ENCODE measurements around the gene IMPA2. TPM values are rescaled to one million over a fixed set of nuclear protein-coding genes. Genes with fewer than 3 reads are reported as not detected.

Gene IMPA2
- 24.1 TPM for total RNA-seq (ENCODE audit: unreplicated experiment)
- long read RNA-seq, partial matches to known transcripts, result 1 of 2 reads
- long read RNA-seq, other reads (novel, unspliced or antisense), result 0 of 2 reads

- H3K27me3 Mint-ChIP-seq (ENCODE audit: unreplicated experiment), result peaks cover 5% of the 10 kb centered on the region
- peak within 1 kb of the TSS; percentile 91 for H3K4me3 Mint-ChIP-seq (ENCODE audit: unreplicated experiment)
- DNase-seq (ENCODE audit: low spot score), result no peak
- H3K27ac Mint-ChIP-seq (ENCODE audit: unreplicated experiment), result peak within 1 kb of the TSS; percentile 74
- H3K9me3 Mint-ChIP-seq (ENCODE audit: unreplicated experiment), result no peaks in the 10 kb centered on the region
- peaks cover 29% of the 10 kb centered on the region for H3K4me1 Mint-ChIP-seq (ENCODE audit: unreplicated experiment)
- no peak for TF ChIP-seq CTCF (IDR thresholded peaks at IDR 0.05; ENCODE audit: unreplicated experiment)
- H3K36me3 Mint-ChIP-seq (ENCODE audit: low read depth, unreplicated experiment), result no peaks in the 10 kb centered on the region
These were observed at the start of gene IMPA2 for GRCh38 chr18:11981192-11981542. Gene IMPA2, plus strand, starts transcription at chr18:11981507. Its CDS starts 163 bp downstream, at chr18:11981670.

GRCh38 chr18:11932393-11932792, 48.9 kb upstream of the IMPA2 start:
- DNase-seq (ENCODE audit: low spot score), result no peak
- Mint-ChIP-seq H3K27ac (ENCODE audit: unreplicated experiment) (no peak overlapping the region), H3K4me3 (ENCODE audit: unreplicated experiment) (no peak overlapping the region), H3K9me3 (ENCODE audit: unreplicated experiment) (no peaks in the 10 kb centered on the region), H3K4me1 (ENCODE audit: unreplicated experiment) (no peaks in the 10 kb centered on the region), H3K36me3 (ENCODE audit: low read depth, unreplicated experiment) (no peaks in the 10 kb centered on the region), H3K27me3 (ENCODE audit: unreplicated experiment) (peaks cover 2% of the 10 kb centered on the region)
- no peak for TF ChIP-seq CTCF (IDR thresholded peaks at IDR 0.05; ENCODE audit: unreplicated experiment)

GRCh38 chr18:11937874-11938478, 43.3 kb upstream of the IMPA2 start:
- Mint-ChIP-seq H3K27ac (ENCODE audit: unreplicated experiment) (no peak overlapping the region), H3K4me3 (ENCODE audit: unreplicated experiment) (no peak overlapping the region), H3K27me3 (ENCODE audit: unreplicated experiment) (no peaks in the 10 kb centered on the region), H3K9me3 (ENCODE audit: unreplicated experiment) (no peaks in the 10 kb centered on the region), H3K36me3 (ENCODE audit: low read depth, unreplicated experiment) (no peaks in the 10 kb centered on the region), H3K4me1 (ENCODE audit: unreplicated experiment) (no peaks in the 10 kb centered on the region)
- DNase-seq (ENCODE audit: low spot score), result peak; percentile 79
- TF ChIP-seq CTCF (IDR thresholded peaks at IDR 0.05; ENCODE audit: unreplicated experiment), result peak; percentile 79

GRCh38 chr18:11940956-11941355, 40.4 kb upstream of the IMPA2 start:
- H3K4me1 Mint-ChIP-seq (ENCODE audit: unreplicated experiment), result no peaks in the 10 kb centered on the region
- H3K27me3 Mint-ChIP-seq (ENCODE audit: unreplicated experiment), result peaks cover 1% of the 10 kb centered on the region
- DNase-seq (ENCODE audit: low spot score), result no peak
- no peak for TF ChIP-seq CTCF (IDR thresholded peaks at IDR 0.05; ENCODE audit: unreplicated experiment)
- H3K36me3 Mint-ChIP-seq (ENCODE audit: low read depth, unreplicated experiment), result peaks cover 4% of the 10 kb centered on the region
- H3K27ac Mint-ChIP-seq (ENCODE audit: unreplicated experiment), result no peak overlapping the region
- no peak overlapping the region for H3K4me3 Mint-ChIP-seq (ENCODE audit: unreplicated experiment)
- H3K9me3 Mint-ChIP-seq (ENCODE audit: unreplicated experiment), result no peaks in the 10 kb centered on the region

- no peak overlapping the region for H3K4me3 Mint-ChIP-seq (ENCODE audit: unreplicated experiment)
- peaks cover 4% of the 10 kb centered on the region for H3K36me3 Mint-ChIP-seq (ENCODE audit: low read depth, unreplicated experiment)
- no peak overlapping the region for H3K27ac Mint-ChIP-seq (ENCODE audit: unreplicated experiment)
- H3K9me3 Mint-ChIP-seq (ENCODE audit: unreplicated experiment), result no peaks in the 10 kb centered on the region
- DNase-seq (ENCODE audit: low spot score), result no peak
- H3K27me3 Mint-ChIP-seq (ENCODE audit: unreplicated experiment), result peaks cover 1% of the 10 kb centered on the region
- no peak for TF ChIP-seq CTCF (IDR thresholded peaks at IDR 0.05; ENCODE audit: unreplicated experiment)
- peaks cover 5% of the 10 kb centered on the region for H3K4me1 Mint-ChIP-seq (ENCODE audit: unreplicated experiment)
These were observed 37.8 kb upstream of the IMPA2 start for GRCh38 chr18:11943551-11943950.

All from endothelial cell (in vitro differentiated cells).